GM21515 (cell line): ENCODE results near the gene PKD1L1.
"Not testable (repeated sequence)": the region's sequence is repeated elsewhere in the genome, so short reads cannot be mapped to it uniquely, and the experiment has no call there.

Experiments used
- ATAC-seq: cut with Tn5 transposase; IDR thresholded peaks from one replicate; pipeline ENCODE4 v1.9.1; 2021; ENCODE audit not compliant: unreplicated experiment

PKD1L1 gene

GRCh38 chr7:47776335-47776734 lies 171.9 kb downstream of the PKD1L1 start:
- no peak for ATAC-seq

GRCh38 chr7:47775238-47775637 lies 173.0 kb downstream of the PKD1L1 start:
- ATAC-seq = no peak

GRCh38 chr7:47772492-47772891 lies 175.8 kb downstream of the PKD1L1 start:
- ATAC-seq = no peak

DNA sequence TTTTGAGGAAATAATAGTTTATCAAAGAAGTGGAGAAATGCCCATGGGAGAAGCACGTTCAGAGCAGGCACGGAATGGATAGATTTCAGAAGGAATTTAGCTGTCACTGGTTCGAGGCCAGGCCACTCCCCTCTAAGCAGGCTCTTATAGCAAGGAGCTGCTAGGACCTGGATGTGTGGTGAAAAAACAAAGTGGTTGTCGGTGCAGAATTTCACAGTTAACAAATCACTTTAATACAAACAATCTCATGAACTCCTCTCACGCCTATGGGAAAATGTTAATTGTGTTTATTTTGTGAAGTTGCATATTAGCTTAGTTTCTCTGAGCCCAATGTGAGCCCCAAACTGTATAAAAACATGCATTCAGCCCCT lies 176.3 kb downstream of the PKD1L1 start:
- no peak for ATAC-seq

- no peak for ATAC-seq
Measured at GRCh38 chr7:47771336-47771989, 176.8 kb downstream of the PKD1L1 start.

DNA sequence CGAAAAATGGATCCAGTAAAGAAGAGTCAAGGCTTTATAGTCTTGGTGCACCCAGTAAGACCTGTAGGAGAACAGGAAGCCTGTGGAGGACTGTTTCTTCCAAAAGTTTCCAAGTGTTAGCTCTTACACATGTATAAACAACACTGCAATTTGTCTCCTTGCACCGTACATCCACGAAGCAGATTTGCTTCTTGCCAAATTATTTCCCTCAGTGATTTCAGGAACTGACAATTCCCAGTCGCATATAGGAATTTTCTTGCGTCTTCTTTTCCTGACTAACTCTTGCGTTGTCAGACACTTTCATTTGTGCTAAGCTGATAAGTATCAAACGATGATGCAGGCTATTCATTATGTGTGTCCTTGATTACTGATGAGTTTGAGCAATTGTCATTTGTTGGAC lies 182.1 kb downstream of the PKD1L1 start:
- ATAC-seq = no peak

- ATAC-seq = no peak
Measured at GRCh38 chr7:47765373-47765979, 182.8 kb downstream of the PKD1L1 start.

- no peak for ATAC-seq
Measured at GRCh38 chr7:47764746-47765145, 183.5 kb downstream of the PKD1L1 start.

- ATAC-seq = peak; percentile 49
Measured at GRCh38 chr7:47763063-47763974, 184.9 kb downstream of the PKD1L1 start.

GRCh38 chr7:47762746-47763062 lies 185.6 kb downstream of the PKD1L1 start:
- no peak for ATAC-seq

GRCh38 chr7:47762207-47762606 lies 186.1 kb downstream of the PKD1L1 start:
- ATAC-seq = no peak

DNA sequence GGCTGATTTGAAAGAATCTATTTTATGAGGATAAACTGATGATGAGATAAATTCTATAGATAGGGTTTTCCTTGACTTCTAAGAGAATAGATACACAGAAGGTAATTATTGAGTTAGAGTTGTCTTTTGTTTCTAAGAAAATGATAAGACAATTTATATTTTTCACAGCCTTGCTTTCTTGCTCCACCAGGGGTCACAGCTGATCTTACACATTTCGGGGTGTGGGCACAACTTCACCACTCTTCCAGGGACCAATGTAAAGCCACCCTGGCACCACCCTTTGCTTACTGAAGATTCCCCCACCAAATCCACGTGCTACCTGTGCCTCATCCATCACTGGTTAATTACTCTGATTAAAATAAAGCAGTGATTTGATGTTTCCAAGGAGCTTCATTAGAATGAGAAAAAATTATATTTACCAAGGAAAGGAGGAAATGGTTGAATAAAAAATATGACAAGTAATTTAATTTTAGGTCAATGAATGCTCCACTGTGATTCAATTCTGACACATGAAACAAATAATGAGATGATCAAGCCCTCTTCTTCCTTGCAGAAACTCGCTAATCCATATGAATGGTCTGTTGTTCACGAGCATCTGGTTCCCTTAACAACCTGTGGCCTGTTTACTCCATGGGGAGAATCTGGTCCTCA lies 189.1 kb downstream of the PKD1L1 start:
- no peak for ATAC-seq

DNA sequence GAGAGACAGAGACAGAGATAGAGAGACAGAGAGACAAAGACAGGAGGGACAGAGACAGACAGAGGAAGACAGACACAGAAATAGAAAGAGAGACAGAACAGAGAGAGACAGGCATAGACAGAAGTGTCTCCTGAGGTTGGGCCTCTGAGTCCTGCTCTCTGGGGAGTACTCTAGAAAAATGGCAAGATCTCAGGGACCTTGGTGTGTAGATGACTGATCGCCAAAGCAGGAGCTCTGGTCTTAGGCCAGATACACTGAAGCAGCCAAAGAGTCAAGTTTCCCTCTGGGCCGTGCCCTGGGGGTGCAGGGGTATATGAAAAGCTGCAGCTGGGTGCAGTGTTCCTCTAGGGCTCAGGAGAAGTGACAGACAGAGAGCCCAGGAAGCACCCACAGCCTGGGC lies 189.7 kb downstream of the PKD1L1 start:
- ATAC-seq = no peak

DNA sequence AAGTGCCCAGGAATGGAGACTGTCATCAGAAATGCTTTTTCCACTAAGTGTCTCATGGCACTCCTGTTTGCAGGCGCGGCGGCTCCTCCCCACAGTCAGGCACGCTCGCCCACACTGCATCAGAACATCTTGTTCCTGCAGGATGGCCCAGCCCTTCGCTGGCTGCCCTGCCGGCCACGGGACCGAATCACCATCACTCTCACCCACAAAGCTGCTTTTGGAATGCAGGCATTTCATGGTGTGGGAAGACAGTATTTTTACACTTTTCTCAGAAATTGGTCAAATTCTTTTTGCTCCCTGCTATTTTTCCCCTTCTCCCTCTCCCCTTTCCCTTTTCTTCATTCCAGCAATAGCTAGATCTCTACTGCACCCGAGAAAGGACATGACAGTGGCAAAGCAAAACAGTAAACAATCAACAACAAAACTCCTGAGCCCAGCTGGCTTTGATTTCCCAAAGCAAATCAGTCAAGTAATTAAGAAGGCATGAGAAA lies 190.3 kb downstream of the PKD1L1 start:
- no peak for ATAC-seq

DNA sequence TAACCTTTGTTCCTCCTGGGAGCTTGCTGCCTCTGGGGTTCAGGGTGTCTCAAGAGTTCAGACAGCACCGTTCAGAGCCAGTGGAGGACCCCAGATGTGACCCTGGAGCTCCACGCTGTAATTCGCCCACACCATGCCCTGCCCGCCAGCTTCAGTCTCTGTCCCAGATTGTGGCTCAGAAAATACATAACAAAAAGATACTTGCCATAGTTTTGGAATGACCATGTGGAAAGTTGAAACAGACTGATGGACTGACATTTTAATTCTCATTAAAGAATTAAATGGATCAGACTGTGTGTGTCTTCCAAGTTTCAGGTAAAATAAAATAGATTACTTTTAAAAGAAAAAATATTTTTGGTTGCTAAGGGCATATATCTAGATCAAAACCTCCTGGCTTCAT lies 191.6 kb downstream of the PKD1L1 start:
- no peak for ATAC-seq

DNA sequence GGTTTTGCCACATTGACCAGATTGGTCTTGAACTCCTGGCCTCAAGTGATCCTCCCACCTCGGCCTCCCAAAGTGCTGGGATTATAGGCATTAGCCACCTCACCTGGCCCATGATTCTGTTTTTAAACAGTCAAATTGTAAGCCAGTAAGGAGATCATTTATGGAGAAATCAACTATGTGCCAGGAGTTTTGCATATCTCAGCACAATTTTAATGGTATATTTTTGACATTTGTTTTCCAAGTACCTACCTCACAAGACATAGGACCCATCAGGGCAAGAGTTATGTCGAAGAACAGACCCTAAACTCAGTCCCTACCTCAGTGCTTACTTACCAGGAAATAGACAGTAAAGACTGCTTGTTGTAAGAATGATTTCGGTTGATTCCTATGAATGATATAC lies 193.0 kb downstream of the PKD1L1 start:
- no peak for ATAC-seq

DNA sequence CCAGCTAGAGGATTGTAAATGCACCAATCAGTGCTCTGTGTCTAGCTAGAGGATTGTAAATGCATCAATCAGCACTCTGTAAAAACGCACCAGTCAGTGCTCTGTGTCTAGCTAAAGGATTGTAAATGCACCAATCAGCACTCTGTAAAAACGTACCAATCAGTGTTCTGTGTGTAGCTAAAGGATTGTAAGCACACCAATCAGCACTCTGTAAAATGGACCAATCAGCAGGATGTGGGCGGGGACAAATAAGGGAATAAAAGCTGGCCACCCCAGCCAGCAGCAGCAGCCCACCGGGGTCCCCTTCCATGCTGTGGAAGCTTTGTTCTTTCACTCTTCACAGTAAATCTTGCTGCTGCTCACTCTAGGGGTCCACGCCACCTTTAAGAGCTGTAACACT lies 196.5 kb downstream of the PKD1L1 start:
- ATAC-seq = not testable (repeated sequence)

DNA sequence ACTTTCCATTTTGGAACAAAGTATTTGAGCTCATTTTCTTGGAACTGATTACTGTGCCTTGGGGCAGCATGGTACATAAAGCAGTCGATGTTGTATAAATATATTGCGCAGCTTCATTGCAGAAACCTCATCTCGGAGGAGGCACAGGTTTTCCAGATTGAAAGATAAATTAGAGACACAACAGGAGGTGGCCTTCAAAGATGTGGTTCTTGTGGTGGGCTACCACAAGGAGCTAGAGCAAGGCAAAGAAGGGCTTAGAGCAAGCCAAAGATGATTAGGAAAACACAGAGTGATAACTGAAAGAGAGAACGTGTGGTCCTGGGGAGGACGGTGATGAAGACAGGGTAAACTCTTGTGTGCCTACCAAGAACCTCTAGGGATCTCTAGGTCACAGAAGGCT lies 197.2 kb downstream of the PKD1L1 start:
- ATAC-seq = no peak

- no peak for ATAC-seq
Measured at GRCh38 chr7:47748041-47748440, 200.2 kb downstream of the PKD1L1 start.

DNA sequence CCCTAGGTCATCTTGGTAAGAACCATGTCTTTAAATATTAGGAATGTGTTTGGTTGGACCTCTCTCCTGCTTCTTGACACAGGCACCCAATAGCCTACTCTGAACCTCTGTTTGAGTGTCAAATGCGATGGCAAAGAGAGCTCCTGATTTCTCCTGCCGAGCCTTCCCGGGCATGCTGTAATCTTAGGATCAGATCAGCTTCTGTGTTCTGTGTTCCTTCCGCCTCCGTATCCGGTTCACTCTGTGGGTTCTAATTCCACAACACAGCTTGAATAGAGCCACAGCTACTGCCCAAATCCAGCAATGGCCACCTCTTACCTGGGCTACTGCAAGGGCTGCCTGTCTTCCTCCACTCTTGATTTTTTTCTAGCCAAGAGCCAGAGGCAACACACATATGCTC lies 201.1 kb downstream of the PKD1L1 start:
- ATAC-seq = no peak

DNA sequence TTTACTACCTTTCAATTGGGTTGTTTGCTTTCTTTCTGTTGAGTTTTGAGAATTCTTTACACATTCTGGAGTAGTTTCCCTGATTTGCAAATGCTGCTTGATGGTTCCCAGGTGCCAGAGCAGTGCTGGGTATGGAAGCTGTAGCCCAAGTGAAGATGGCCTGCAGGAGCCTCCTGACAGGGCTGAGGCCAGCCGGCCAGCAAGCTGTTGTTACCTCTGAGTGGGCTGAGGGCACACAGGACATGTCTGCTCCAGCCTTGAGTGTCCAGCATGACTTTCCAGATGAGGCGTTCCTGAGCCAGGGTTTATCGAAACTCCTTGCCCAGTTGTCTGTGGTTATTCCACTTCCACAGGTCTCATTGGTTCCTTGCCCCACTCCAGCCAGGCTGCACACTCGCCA lies 201.8 kb downstream of the PKD1L1 start:
- no peak for ATAC-seq

- ATAC-seq = no peak
Measured at GRCh38 chr7:47744883-47745282, 203.4 kb downstream of the PKD1L1 start.
